ENCODE measurements around the gene UBFD1. TPM values are rescaled to one million over a fixed set of nuclear protein-coding genes. Genes with fewer than 3 reads are reported as not detected.
"Not testable (repeated sequence)": the region's sequence is repeated elsewhere in the genome, so short reads cannot be mapped to it uniquely, and the experiment has no call there.

Gene UBFD1
- total and polyA plus RNA-seq, 2 of the 8 experiments (the other 6 are each of a cell fraction or from before 2014, with no cell fraction given) = 66.3 to 106 TPM

DNA sequence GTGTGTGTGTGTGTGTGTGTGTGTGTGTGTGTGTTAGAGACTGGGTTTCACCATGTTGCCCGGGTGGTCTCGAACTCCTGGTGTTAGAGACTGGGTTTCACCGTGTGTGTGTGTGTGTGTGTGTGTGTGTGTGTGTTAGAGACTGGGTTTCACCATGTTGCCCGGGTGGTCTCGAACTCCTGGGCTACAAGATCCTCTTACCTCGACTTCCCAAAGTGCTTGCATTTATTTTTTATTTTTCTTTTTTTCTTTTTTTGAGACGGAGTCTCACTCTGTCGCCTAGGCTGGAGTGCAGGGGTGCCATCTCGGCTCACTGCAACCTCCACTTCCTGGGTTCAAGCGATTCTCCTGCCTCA, 46.6 kb upstream of the UBFD1 start:
- H3K79me1 ChIP-seq (ENCODE audit: low read depth, low read length); H4K8ac ChIP-seq (ENCODE audit: extremely low read depth, insufficient read depth, low read length); H3K36me3 ChIP-seq (ENCODE audit: control insufficient read depth in 2 of 4, insufficient read depth in 4 of 4, low read length in 3 of 4); H3K27ac ChIP-seq (ENCODE audit: low read depth, low read length); H3K14ac ChIP-seq (ENCODE audit: insufficient read length); H3K9me3 ChIP-seq (ENCODE audit: insufficient read depth in 2 of 2, low read depth in 1 of 2, low read length in 1 of 2); H3K27me3 ChIP-seq (replicated peaks in 1 of 4; ENCODE audit: control insufficient read depth in 3 of 4, extremely low read depth in 1 of 4, insufficient read depth in 3 of 4, low read length in 3 of 4); H2BK120ac ChIP-seq (replicated peaks; ENCODE audit: low read depth, low read length); H3K4me1 ChIP-seq (replicated peaks in 1 of 4; ENCODE audit: control insufficient read depth in 3 of 4, insufficient read depth in 4 of 4, low read length in 3 of 4); H3K4ac ChIP-seq (replicated peaks; ENCODE audit: insufficient read length, low read depth, low read length); H2BK12ac ChIP-seq (ENCODE audit: low read depth, low read length); H2AFZ ChIP-seq (ENCODE audit: low read length); H2BK5ac ChIP-seq (ENCODE audit: low read depth, low read length); H2BK20ac ChIP-seq (ENCODE audit: low read length); H4K5ac ChIP-seq (ENCODE audit: insufficient read length, low read depth, low read length); H3K56ac ChIP-seq (replicated peaks; ENCODE audit: insufficient read length, low read depth, low read length); H3K18ac ChIP-seq (ENCODE audit: extremely low read depth, low read length); H3K23ac ChIP-seq (ENCODE audit: insufficient read length); CTCF ChIA-PET (ENCODE audit: partially characterized antibody); FAIRE-seq; DNase-seq (ENCODE audit: low read depth in 1 of 2, low spot score in 2 of 2); H2BK15ac ChIP-seq (ENCODE audit: low read length); H4K91ac ChIP-seq (replicated peaks; ENCODE audit: insufficient read length, low read length): not testable (repeated sequence)
- 84% methylated on average over 9 of the region's 10 CpGs; no CpG with 5 or more reads in 1 of the 2 experiments for WGBS, 2 experiments (ENCODE audit: extremely low coverage in 1 of 2, insufficient coverage in 1 of 2, insufficient read length in 1 of 2, insufficient replicate concordance in 2 of 2, low coverage in 1 of 2, low lambda C conversion rate in 2 of 2, missing lambda C conversion rate in 1 of 2)
- H3K9ac ChIP-seq (replicated peaks in 1 of 4; ENCODE audit: extremely low read depth in 1 of 4, low read depth in 3 of 4, low read length in 3 of 4) = 0 out of 7 replicates have a peak overlapping the region, but pooled peaks of 1 of the 4 experiments have one; percentile 1
- peak overlapping the region; percentile 94 to 100; a peak in 3 of 4 replicates for H3K4me2 ChIP-seq (ENCODE audit: insufficient read depth in 1 of 2, low read depth in 2 of 2, low read length in 2 of 2)
- H2AK5ac ChIP-seq (ENCODE audit: low read depth, low read length) = 0 out of 2 replicates have a peak overlapping the region, but pooled peaks have one; percentile 65
- peaks cover 10% of the 10 kb centered on the region for H3K23me2 ChIP-seq (ENCODE audit: low read depth, low read length)
- H4K20me1 ChIP-seq (replicated peaks in 1 of 2; ENCODE audit: control insufficient read depth in 1 of 2, insufficient read depth in 2 of 2, low read length in 2 of 2) = peaks cover 15 to 22% of the 10 kb centered on the region in 2 experiments
- peaks cover 33 to 40% of the 10 kb centered on the region in 2 experiments for H3K79me2 ChIP-seq (ENCODE audit: control insufficient read depth in 1 of 2, insufficient read depth in 2 of 2, low read length in 2 of 2)
- H3K4me3 ChIP-seq (ENCODE audit: extremely low read depth in 1 of 4, insufficient read depth in 2 of 4, low read depth in 3 of 4, low read length in 4 of 4) = peak overlapping the region in 2 of 4 experiments; percentile 77 to 99; a peak in 4 of 8 replicates
- POLR2A ChIA-PET (ENCODE audit: partially characterized antibody) = interaction anchor here (0.8 to 6.9 kb wide), 8 partner anchors 10 to 88 kb away, joined by 3 to 63 read pairs (median 7); no protein-coding TSS in a partner anchor

All from H1 (cell line).